Bronchial epithelial cell (primary cell): Measurements from ENCODE around the gene COCH. TPM values are rescaled to one million over a fixed set of nuclear protein-coding genes. Genes with fewer than 3 reads are reported as not detected.

Experiments used
- DNase-seq: peaks from one replicate; pipeline ENCODE4 v3.0.0-alpha.2; 2010; ENCODE audit warnings: low read depth
- FAIRE-seq: peaks from 2 replicates; lab custom pipeline; 2011; peaks lifted over from hg19 to GRCh38; lab: Jason Lieb, UNC
- H3K27me3 ChIP-seq: 2 replicates; pipeline ENCODE4 v1.5.1; 2011; ENCODE audit warnings: low read length; ENCODE audit not compliant: control insufficient read depth, insufficient read depth
- H3K36me3 ChIP-seq: 2 replicates; pipeline ENCODE4 v1.5.1; 2011; ENCODE audit warnings: low read length; ENCODE audit not compliant: control insufficient read depth, insufficient read depth
- H3K4me3 ChIP-seq: 2 replicates; pipeline ENCODE4 v1.5.1; 2011; ENCODE audit warnings: mild to moderate bottlenecking, low read depth, low read length, control low read depth
- CTCF ChIP-seq: IDR thresholded peaks from 2 replicates; pipeline ENCODE4 v1.5.1; 2011; ENCODE audit warnings: mild to moderate bottlenecking, moderate library complexity, low read length, control low read depth, inconsistent platforms; ENCODE audit not compliant: insufficient read depth, severe bottlenecking
- total RNA-seq: library from RNA; depleted of rRNA; stranded (reverse); fragments of >200 nt; gene quantifications from 2 replicates; pipeline ENCODE4 v1.2.1, GENCODE V29; 2014

Gene COCH
- total RNA-seq, 1 donor from 2014 or later, result 0.26 TPM

- Histone ChIP-seq H3K27me3 (no peaks in the 10 kb centered on the region), H3K4me3 (no peak overlapping the region), H3K36me3 (peaks cover 2% of the 10 kb centered on the region)
- no peak for TF ChIP-seq CTCF
- DNase-seq, result no peak
- FAIRE-seq, result no peak
Measured at GRCh38 chr14:30903285-30904124, 29.1 kb downstream of the COCH start.

GRCh38 chr14:30906752-30907658, 32.6 kb downstream of the COCH start:
- no peak for TF ChIP-seq CTCF
- H3K36me3 ChIP-seq, result peaks cover 5% of the 10 kb centered on the region
- H3K4me3 ChIP-seq, result no peak overlapping the region
- DNase-seq (peak; percentile 65), FAIRE-seq (no peak)
- no peaks in the 10 kb centered on the region for H3K27me3 ChIP-seq

DNA sequence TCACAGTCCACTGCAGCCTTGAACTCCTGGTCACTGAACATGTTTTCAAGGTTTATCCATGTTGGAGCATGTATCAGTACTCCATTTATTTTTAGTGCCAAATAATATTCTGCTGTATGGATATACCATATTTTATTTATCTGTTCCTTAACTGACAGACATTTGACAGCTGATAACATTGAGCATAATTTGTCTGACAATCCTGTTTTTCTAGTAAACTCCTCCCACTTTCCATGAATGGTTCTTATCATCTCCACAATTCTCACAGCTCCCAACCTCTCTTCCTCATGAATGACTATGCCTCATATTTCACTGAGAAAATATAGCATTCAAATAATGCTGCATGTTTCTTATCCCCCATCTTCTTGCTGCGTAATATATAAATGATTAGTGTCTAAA, 33.3 kb downstream of the COCH start:
- Histone ChIP-seq H3K4me3 (no peak overlapping the region), H3K36me3 (peaks cover 5% of the 10 kb centered on the region), H3K27me3 (no peaks in the 10 kb centered on the region)
- FAIRE-seq (no peak), DNase-seq (peak; percentile 27)
- no peak for TF ChIP-seq CTCF

- no peak for TF ChIP-seq CTCF
Measured at GRCh38 chr14:30908826-30909225, 34.5 kb downstream of the COCH start.

GRCh38 chr14:30914812-30915211, 40.5 kb downstream of the COCH start:
- TF ChIP-seq CTCF, result no peak
- no peak overlapping the region for H3K4me3 ChIP-seq
- FAIRE-seq (no peak), DNase-seq (no peak)
- peaks cover 3% of the 10 kb centered on the region for H3K36me3 ChIP-seq
- no peaks in the 10 kb centered on the region for H3K27me3 ChIP-seq

More at GRCh38 chr14:30908826-30909225, 34.5 kb downstream of the COCH start:
- no peak overlapping the region for H3K4me3 ChIP-seq
- peaks cover 5% of the 10 kb centered on the region for H3K36me3 ChIP-seq
- FAIRE-seq (no peak), DNase-seq (no peak)
- H3K27me3 ChIP-seq, result no peaks in the 10 kb centered on the region
